NCI-H1694 treated with DMSO at 0.1 percent for 48 hours (cell line): Measurements from ENCODE around the gene LLGL2.
"Not testable (repeated sequence)": the region's sequence is repeated elsewhere in the genome, so short reads cannot be mapped to it uniquely, and the experiment has no call there.

ENCODE experiments used
- DNase-seq: peaks from one replicate; lab custom pipeline; 2025; lab: John Stamatoyannopoulos, UW

LLGL2 gene

GRCh38 chr17:75592348-75593020 lies 67.0 kb downstream of the LLGL2 start:
- no peak for DNase-seq

GRCh38 chr17:75593430-75593829 lies 67.9 kb downstream of the LLGL2 start:
- not testable (repeated sequence) for DNase-seq

GRCh38 chr17:75594499-75595283 lies 69.2 kb downstream of the LLGL2 start:
- DNase-seq, result no peak

- DNase-seq, result no peak
Measured at GRCh38 chr17:75595284-75595919, 69.9 kb downstream of the LLGL2 start.

GRCh38 chr17:75595920-75596313 lies 70.4 kb downstream of the LLGL2 start:
- no peak for DNase-seq

- no peak for DNase-seq
Measured at GRCh38 chr17:75596320-75597087, 71.0 kb downstream of the LLGL2 start.

GRCh38 chr17:75601057-75601987 lies 75.8 kb downstream of the LLGL2 start:
- DNase-seq, result peak; percentile 8

- DNase-seq, result no peak
Measured at GRCh38 chr17:75602644-75603043, 77.1 kb downstream of the LLGL2 start.

- DNase-seq, result no peak
Measured at GRCh38 chr17:75603123-75603522, 77.6 kb downstream of the LLGL2 start.

GRCh38 chr17:75604034-75604695 lies 78.7 kb downstream of the LLGL2 start:
- no peak for DNase-seq

GRCh38 chr17:75605790-75606189 lies 80.3 kb downstream of the LLGL2 start:
- DNase-seq, result no peak

- DNase-seq, result no peak
Measured at GRCh38 chr17:75607086-75607485, 81.6 kb downstream of the LLGL2 start.

- no peak for DNase-seq
Measured at GRCh38 chr17:75610103-75610984, 84.8 kb downstream of the LLGL2 start.

- DNase-seq, result no peak
Measured at GRCh38 chr17:75611851-75612429, 86.4 kb downstream of the LLGL2 start.

- no peak for DNase-seq
Measured at GRCh38 chr17:75612906-75613626, 87.6 kb downstream of the LLGL2 start.

- DNase-seq, result no peak
Measured at GRCh38 chr17:75614006-75614405, 88.5 kb downstream of the LLGL2 start.

- DNase-seq, result no peak
Measured at GRCh38 chr17:75614556-75615270, 89.2 kb downstream of the LLGL2 start.

GRCh38 chr17:75615301-75615700 lies 89.8 kb downstream of the LLGL2 start:
- DNase-seq, result no peak
